H1 (cell line): ENCODE results near the gene DPH6.

Source experiments
- BACH1 ChIP-seq: IDR thresholded peaks from 2 replicates; pipeline ENCODE4 v1.6.1; 2012; ENCODE audit warnings: low read length, improper control_type of control experiment
- BRCA1 ChIP-seq: IDR thresholded peaks from 2 replicates; pipeline ENCODE4 v1.6.1; 2012; ENCODE audit warnings: low read depth, low read length, improper control_type of control experiment
- CBX5 ChIP-seq: fragments of 300-800, 300-1000 bp; sonication (generic); IDR thresholded peaks from 2 replicates; pipeline ENCODE4 v1.7.1; 2016; ENCODE audit warnings: antibody characterized with exemption, low read length, low read depth
- POLR2A ChIP-seq, 2 experiments: IDR thresholded peaks; 1 replicate in 1 of 2; 2 replicates in 1 of 2; pipeline ENCODE4 v1.6.1; 2011; ENCODE audit warnings: low read depth in 2 of 2, low read length in 2 of 2, mild to moderate bottlenecking in 2 of 2; ENCODE audit errors: control extremely low read depth in 1 of 2
- SIN3A ChIP-seq, 2 experiments: IDR thresholded peaks in 1 of 2; conservative IDR thresholded peaks in 1 of 2; 2 replicates each; pipeline ENCODE4 v1.6.1; 2011 to 2012; ENCODE audit warnings: low read length in 2 of 2, improper control_type of control experiment in 1 of 2, low read depth in 1 of 2, mild to moderate bottlenecking in 1 of 2
- YY1 ChIP-seq: IDR thresholded peaks from 2 replicates; pipeline ENCODE4 v1.6.1; 2011; ENCODE audit warnings: low read depth, mild to moderate bottlenecking, low read length
- TF ChIP-seq, protein P1 (sequence below), 3 experiments: IDR thresholded peaks; 1 replicate in 2 of 3; 2 replicates in 1 of 3; pipeline versions ENCODE4 v1.5.1 to v1.6.1; 2011; ENCODE audit warnings: low read length in 3 of 3, mild to moderate bottlenecking in 3 of 3, inconsistent platforms in 2 of 3, low read depth in 1 of 3, moderate library complexity in 1 of 3; ENCODE audit not compliant: insufficient read depth in 1 of 3; ENCODE audit errors: control extremely low read depth in 1 of 3
- TF ChIP-seq, protein P2 (sequence below): fragments of 300-600 bp; sonication (generic); IDR thresholded peaks from 2 replicates; pipeline ENCODE4 v1.7.1; 2012; ENCODE audit warnings: low read length, moderate library complexity, mild to moderate bottlenecking, inconsistent platforms; ENCODE audit not compliant: insufficient replicate concordance
- TF ChIP-seq, protein P3 (sequence below): IDR thresholded peaks from 2 replicates; pipeline ENCODE4 v1.6.1; 2012; ENCODE audit warnings: low read length, inconsistent platforms

DNA sequence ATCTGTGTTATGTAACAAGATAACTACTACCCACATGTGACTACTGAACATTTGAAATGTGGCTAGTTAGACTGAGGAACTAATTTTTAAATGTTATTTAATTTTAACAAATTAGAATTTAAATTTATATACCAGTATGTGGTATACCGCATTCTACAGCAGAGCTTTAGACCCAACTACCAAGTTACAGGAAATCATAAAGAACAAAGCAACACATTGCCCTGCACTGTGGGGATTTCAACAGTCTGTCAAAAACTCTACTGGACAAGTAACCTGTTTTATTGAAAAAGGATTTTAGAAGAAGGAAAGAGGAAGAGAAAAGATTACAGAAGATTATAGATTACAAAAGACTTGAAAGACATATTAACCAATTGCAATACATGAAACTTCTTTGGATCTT is 64.9 kb downstream of the DPH6 start:
- TF ChIP-seq, protein P1, sequence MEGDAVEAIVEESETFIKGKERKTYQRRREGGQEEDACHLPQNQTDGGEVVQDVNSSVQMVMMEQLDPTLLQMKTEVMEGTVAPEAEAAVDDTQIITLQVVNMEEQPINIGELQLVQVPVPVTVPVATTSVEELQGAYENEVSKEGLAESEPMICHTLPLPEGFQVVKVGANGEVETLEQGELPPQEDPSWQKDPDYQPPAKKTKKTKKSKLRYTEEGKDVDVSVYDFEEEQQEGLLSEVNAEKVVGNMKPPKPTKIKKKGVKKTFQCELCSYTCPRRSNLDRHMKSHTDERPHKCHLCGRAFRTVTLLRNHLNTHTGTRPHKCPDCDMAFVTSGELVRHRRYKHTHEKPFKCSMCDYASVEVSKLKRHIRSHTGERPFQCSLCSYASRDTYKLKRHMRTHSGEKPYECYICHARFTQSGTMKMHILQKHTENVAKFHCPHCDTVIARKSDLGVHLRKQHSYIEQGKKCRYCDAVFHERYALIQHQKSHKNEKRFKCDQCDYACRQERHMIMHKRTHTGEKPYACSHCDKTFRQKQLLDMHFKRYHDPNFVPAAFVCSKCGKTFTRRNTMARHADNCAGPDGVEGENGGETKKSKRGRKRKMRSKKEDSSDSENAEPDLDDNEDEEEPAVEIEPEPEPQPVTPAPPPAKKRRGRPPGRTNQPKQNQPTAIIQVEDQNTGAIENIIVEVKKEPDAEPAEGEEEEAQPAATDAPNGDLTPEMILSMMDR (IDR thresholded peaks at IDR 0.05; ENCODE audit: control extremely low read depth in 1 of 3, insufficient read depth in 1 of 3, low read depth in 1 of 3, low read length in 3 of 3) = no peak
- no peak for TF ChIP-seq POLR2A (IDR thresholded peaks at IDR 0.05; ENCODE audit: control extremely low read depth in 1 of 2, low read depth in 2 of 2, low read length in 2 of 2)
- no peak for TF ChIP-seq BRCA1
- no peak for TF ChIP-seq BACH1
- TF ChIP-seq, protein P2, sequence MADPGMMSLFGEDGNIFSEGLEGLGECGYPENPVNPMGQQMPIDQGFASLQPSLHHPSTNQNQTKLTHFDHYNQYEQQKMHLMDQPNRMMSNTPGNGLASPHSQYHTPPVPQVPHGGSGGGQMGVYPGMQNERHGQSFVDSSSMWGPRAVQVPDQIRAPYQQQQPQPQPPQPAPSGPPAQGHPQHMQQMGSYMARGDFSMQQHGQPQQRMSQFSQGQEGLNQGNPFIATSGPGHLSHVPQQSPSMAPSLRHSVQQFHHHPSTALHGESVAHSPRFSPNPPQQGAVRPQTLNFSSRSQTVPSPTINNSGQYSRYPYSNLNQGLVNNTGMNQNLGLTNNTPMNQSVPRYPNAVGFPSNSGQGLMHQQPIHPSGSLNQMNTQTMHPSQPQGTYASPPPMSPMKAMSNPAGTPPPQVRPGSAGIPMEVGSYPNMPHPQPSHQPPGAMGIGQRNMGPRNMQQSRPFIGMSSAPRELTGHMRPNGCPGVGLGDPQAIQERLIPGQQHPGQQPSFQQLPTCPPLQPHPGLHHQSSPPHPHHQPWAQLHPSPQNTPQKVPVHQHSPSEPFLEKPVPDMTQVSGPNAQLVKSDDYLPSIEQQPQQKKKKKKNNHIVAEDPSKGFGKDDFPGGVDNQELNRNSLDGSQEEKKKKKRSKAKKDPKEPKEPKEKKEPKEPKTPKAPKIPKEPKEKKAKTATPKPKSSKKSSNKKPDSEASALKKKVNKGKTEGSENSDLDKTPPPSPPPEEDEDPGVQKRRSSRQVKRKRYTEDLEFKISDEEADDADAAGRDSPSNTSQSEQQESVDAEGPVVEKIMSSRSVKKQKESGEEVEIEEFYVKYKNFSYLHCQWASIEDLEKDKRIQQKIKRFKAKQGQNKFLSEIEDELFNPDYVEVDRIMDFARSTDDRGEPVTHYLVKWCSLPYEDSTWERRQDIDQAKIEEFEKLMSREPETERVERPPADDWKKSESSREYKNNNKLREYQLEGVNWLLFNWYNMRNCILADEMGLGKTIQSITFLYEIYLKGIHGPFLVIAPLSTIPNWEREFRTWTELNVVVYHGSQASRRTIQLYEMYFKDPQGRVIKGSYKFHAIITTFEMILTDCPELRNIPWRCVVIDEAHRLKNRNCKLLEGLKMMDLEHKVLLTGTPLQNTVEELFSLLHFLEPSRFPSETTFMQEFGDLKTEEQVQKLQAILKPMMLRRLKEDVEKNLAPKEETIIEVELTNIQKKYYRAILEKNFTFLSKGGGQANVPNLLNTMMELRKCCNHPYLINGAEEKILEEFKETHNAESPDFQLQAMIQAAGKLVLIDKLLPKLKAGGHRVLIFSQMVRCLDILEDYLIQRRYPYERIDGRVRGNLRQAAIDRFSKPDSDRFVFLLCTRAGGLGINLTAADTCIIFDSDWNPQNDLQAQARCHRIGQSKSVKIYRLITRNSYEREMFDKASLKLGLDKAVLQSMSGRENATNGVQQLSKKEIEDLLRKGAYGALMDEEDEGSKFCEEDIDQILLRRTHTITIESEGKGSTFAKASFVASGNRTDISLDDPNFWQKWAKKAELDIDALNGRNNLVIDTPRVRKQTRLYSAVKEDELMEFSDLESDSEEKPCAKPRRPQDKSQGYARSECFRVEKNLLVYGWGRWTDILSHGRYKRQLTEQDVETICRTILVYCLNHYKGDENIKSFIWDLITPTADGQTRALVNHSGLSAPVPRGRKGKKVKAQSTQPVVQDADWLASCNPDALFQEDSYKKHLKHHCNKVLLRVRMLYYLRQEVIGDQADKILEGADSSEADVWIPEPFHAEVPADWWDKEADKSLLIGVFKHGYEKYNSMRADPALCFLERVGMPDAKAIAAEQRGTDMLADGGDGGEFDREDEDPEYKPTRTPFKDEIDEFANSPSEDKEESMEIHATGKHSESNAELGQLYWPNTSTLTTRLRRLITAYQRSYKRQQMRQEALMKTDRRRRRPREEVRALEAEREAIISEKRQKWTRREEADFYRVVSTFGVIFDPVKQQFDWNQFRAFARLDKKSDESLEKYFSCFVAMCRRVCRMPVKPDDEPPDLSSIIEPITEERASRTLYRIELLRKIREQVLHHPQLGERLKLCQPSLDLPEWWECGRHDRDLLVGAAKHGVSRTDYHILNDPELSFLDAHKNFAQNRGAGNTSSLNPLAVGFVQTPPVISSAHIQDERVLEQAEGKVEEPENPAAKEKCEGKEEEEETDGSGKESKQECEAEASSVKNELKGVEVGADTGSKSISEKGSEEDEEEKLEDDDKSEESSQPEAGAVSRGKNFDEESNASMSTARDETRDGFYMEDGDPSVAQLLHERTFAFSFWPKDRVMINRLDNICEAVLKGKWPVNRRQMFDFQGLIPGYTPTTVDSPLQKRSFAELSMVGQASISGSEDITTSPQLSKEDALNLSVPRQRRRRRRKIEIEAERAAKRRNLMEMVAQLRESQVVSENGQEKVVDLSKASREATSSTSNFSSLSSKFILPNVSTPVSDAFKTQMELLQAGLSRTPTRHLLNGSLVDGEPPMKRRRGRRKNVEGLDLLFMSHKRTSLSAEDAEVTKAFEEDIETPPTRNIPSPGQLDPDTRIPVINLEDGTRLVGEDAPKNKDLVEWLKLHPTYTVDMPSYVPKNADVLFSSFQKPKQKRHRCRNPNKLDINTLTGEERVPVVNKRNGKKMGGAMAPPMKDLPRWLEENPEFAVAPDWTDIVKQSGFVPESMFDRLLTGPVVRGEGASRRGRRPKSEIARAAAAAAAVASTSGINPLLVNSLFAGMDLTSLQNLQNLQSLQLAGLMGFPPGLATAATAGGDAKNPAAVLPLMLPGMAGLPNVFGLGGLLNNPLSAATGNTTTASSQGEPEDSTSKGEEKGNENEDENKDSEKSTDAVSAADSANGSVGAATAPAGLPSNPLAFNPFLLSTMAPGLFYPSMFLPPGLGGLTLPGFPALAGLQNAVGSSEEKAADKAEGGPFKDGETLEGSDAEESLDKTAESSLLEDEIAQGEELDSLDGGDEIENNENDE = no peak
- no peak for TF ChIP-seq SIN3A (conservative IDR thresholded peaks at IDR 0.05 in 1 of 2, IDR thresholded peaks at IDR 0.05 in 1 of 2; ENCODE audit: low read depth in 1 of 2, low read length in 2 of 2)
- TF ChIP-seq, protein P3, sequence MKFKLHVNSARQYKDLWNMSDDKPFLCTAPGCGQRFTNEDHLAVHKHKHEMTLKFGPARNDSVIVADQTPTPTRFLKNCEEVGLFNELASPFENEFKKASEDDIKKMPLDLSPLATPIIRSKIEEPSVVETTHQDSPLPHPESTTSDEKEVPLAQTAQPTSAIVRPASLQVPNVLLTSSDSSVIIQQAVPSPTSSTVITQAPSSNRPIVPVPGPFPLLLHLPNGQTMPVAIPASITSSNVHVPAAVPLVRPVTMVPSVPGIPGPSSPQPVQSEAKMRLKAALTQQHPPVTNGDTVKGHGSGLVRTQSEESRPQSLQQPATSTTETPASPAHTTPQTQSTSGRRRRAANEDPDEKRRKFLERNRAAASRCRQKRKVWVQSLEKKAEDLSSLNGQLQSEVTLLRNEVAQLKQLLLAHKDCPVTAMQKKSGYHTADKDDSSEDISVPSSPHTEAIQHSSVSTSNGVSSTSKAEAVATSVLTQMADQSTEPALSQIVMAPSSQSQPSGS = no peak
- no peak for TF ChIP-seq YY1
- no peak for TF ChIP-seq CBX5
